ENCODE measurements around the gene SERTAD1.
A peak's percentile ranks its signal among the peaks of the same experiment; 100 is the strongest.
"Not testable (repeated sequence)": the region's sequence is repeated elsewhere in the genome, so short reads cannot be mapped to it uniquely, and the experiment has no call there.

The SERTAD1 gene

DNA sequence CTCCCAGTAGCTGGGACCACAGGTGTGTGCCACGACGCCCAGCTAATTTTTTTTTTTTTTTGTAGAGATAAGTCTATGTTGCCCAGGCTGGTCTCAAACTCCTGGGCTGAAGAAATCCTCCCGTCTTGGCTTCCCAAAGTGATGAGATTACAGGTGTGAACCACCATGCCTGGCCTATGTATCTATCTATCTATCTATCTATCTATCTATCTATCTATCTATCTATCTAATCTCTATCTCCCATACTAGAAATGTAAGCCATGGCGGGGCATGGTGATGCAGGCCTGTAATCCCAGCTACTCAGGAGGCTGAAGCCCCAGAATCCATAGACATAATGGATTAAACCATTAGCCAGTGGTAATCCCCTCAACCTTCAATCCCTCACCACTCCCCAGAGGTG, 24.9 kb upstream of the SERTAD1 start:
- no peak for DNase-seq (ENCODE audit: low read depth in 2 of 2)

DNA sequence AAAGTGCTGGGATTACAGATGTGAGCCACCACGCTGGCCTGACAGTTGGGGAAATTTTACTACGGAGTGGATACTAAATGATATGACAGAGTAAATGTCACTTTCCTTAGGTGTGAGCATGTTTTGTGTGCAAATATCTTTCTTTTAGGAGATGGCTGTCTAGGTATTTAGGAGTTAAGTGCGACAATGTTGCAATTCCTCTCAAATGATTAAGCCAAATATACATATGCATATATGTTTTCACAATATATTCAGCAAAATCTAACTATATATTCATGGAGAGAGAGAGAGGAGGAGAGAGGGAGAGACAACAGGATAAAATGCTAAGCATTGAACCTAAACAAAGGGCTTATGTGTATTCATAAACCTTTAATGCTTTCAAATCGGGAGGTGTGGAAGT, 23.7 kb upstream of the SERTAD1 start:
- DNase-seq (ENCODE audit: low read depth in 2 of 2): no peak

DNA sequence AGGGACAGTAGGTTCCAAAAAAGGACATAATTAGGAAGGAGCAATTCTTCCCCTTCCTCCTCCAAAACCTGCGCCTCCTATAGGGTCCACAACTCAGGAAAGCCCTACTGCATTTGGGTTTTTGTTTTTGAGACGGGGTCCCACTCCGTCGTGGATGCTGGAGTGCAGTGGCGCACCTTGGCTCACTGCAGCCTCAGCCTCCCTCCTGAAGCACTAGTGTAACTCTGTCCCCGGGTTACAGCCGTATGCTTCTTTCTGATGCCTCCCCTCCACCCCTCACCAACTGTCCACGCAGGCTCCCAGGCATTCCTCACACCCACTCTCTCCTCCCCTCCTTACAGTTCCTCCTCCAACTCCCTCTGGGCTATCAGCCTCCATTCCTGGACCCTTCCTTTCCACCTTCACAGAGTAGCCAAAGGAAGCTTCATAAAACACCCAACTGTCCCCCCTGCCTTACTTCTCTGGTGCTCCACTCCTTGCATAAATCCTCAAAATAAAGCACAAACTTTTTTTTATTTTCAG, 20.5 kb upstream of the SERTAD1 start:
- DNase-seq (ENCODE audit: low read depth in 2 of 2): no peak

DNA sequence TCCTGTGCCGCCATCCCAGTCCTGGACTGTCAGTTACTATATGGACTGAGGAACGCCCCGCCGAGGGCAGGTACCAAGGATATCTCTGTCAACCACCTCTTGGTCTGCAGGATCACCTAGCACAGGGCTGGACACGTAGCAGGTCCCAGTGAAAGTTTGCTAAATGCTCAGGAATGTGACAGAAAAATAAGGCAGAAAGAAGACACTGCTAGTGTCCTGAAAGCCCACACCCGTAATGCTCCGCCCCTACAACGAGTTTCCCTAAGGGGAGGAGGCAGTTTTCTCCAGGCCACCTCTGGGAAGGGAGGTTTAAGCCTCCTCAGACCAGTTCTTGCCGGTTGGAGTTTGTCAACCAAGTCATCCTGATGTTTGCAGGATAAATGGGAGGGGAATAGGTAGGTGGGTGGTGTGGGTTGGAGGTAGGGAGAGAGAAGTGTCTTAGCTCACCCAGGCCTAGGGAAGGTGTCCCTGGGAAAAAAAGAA, 20.0 kb upstream of the SERTAD1 start:
- DNase-seq (ENCODE audit: low read depth in 2 of 2): no peak

DNA sequence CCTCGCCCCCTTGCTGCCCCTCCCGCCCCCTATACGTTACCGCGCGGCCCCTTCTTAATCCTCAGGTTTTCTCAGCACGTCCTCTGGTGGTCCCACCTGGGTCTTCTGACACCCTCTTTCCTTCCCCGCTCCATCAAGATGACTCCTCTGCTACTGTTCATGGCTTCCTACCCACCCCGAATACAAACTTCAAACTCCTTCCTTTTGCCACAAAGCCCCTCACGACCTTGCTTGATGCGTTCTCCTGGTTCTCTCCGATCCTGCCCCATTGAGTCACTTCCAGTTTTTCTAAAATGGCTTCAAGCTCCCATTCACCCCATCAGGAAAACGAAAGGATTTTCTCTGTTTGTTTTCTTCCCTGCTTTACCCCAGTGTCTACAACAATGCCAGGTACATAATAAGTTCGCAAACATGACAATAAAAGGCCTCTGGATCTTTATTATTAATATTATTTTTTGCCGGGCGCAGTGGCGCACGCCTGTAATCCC, 19.1 kb upstream of the SERTAD1 start:
- no peak for DNase-seq (ENCODE audit: low read depth in 2 of 2)

DNA sequence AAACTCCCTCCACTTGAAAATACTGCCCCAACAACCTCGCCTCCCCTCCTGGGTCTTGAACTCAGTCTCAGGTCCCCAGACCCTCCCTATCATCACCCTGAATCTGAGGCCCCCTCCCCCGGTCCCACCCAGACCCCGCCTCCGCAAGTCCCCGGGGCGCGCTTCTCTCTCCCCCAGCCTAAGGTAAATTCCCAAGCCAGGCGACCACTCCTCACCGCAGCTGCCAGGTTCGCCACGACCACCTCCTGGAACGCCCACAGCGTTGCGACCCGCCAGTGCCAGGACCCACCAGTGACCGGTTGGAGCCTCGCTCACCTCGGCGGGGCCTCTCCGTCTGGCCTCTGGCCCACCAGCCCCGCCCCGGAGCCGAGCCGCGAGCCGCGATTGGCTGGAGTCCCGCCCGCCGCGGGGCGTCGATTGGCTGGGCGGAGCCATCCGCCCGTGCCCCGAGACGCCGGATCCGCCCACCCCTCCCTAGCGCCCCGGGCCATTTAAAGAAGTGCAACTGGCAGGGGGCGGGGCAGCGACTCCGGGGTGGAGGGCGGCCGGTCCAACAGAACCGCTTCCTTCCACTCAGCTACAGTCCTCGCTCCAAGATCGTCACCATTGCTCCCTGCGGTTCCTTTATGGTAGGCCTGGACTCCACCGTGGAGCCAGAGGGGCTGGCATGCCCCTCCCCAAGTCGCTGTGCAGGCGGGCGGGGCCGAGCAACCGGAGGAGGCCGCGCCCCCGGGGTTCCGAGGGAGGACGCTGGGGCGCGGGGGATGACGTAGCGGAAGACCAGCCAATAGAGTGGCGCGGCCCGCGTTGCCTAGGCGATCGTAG, 18.4 kb upstream of the SERTAD1 start, which contains the start of gene SERTAD3:
Gene SERTAD3 (minus strand): TSS at position 336 of the 825 bp plus-strand sequence. CDS start 2,255 bp downstream, outside the sequence.
- peak; percentile 90 to 91 for DNase-seq (ENCODE audit: low read depth in 2 of 2)

DNA sequence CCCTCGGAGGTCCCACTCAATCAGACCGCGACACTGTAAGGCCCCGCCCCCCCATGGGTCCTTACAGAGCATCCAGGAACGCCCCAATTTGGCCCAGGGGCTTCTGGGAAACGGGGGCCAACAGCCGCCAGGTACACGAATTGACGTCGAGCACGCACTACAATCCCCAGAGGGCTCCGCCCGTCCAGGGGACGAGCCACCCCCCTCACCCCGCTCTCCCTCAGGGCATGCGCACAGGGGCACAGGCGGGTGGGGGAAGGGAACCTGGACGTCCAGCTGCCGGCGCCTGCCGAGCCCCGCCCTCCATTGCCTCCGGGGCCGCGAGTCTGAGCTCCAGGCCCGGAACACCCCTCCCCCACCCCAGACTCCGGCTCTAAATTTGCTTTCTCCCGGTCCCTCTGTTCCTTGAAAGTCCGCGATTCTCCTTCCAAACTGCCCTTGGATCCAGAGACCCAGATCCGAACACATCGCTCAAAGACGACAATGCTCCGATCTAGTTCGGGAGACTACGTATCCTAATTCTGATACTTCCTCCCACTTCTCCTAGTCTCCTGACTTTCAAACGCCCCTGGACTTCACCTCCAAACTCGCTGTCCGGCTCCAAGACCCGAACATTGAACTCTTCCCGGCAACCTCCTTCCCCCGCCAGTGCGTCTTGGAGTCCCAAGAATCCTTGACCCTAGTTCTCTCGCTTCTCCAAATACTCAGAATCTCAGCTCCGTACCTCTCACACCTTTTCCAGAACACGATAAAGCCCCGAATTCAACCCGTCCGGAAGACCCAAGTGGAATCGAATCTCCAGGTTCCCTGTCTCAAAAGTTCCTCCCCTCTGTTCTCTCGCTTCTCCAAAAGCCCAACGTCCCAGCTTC, 17.6 kb upstream of the SERTAD1 start:
- DNase-seq (ENCODE audit: low read depth in 2 of 2): peak; percentile 100

DNA sequence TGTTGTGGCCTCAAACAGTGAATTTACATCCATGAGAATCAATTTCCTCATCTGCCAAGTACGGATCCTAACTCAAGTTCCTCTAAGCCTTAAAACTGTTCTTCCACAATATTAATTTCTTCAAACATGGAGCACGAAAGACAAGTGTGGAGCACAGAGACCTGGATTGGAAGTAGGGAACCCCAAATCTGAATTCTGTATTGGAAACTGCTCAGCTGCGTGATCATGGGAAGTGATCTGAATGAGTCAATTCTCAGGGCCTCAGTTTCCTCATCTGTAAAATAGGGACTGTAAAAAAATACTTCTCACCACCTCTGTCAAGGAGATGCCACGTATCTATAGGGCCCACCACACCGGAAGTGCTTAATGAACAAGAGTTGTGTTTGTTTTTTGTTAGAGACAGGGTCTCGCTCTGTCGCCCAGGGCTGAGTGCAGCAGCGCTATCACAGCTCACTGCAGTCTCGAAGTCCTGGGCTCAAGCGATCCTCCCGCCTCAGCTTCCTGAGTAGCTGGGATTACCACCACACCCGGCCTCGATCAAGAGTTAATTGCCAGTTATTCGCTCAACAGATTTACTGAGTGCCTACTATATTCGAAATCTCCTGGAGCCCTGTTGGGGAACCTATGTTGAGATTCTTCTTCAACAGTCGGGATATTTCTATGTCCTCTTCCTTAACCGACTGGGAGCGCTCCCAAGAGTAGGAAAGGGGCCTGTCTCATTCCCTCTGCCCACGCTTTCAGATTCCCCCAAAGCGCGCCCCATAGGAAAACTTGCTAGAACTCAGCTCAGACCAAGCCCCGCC, 16.7 kb upstream of the SERTAD1 start:
- DNase-seq (ENCODE audit: low read depth in 2 of 2): no peak

DNA sequence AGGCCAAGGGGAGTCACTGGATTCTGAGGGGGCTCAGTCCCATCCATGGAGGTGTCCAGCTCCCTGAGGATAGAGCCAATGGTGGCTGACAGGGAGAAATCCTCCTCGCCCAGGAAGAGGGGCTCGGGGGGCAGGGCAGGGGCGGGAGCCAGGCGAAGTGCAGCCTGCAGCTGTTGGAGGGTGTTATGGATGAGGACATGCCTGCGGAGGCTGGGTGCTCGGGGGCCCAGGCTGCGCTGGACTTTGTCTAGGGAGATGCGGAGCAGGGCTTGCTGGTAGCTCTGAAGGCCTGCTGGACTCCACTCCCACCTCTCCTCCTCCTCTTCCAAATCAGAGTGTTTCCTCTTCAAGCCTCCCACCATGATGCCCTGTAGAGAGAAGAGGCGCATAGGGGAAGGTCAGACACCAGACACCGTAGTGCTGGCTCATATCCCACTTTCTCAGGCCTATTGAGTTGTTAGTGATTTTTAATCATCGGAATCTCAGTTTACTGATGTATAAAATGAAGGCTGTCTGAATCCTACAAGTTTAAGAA, 16.0 kb upstream of the SERTAD1 start:
- no peak for DNase-seq (ENCODE audit: low read depth in 2 of 2)

DNA sequence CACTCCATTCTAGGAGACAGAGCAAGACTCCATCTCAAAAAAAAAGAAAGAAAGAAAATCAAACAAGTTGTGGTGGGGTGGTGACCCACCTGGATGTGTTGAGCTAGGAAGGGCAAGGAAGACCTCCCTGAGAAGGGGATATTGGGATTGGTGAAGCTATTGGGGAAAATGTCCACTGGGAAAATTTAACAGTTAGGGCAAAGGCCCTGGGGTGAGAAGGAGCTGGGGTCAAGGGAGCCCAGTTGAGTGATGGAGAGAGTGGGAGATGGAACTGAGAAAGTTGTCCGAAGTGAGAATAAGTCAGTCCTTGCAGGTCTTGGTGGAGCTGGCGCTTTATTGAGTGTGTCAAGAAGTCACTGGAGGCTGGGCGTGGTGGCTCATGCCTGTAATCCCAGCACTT, 12.5 kb upstream of the SERTAD1 start:
- DNase-seq (ENCODE audit: low read depth in 2 of 2): no peak

DNA sequence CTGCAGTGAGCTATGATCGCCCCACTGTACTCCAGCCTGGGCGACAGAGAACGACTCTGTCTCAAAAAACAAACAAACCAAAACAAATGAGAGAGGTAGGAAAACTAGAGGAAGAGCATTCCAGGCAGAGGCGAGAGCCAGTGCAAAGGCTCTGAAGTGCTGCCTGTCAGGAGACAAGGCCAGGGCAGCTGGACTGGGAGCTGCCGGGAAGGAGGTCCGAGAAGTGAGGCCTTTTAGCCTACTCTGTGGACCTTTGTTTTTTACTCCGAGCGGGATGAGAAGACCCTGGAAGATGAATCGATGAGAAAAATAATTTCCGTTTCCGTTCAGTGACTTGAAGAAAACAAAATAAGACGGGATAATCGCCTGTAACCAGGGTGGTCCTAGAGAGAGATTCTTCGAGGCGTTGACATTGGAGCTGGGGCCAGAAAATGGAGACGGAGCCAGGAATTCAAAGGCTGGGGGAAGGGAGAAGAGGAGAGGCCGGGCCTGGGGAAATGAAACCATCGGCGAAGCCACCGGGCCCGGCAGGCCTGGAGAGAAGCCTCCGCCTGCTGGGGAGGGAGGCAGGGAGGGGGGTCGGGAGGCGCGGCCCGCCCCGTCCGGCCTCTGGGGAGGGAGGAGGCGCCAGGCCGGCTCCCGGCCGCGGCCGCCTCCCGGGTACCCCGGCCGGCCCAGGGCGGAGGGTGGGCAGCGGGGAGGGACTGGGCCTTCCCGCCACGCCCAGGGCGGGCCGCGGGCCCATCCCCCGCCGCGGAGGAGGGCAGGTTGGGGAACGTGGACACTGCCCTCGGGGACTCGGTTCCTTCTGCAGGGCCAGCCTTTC, 7.8 kb upstream of the SERTAD1 start:
- DNase-seq (ENCODE audit: low read depth in 2 of 2): peak; percentile 82 to 83

DNA sequence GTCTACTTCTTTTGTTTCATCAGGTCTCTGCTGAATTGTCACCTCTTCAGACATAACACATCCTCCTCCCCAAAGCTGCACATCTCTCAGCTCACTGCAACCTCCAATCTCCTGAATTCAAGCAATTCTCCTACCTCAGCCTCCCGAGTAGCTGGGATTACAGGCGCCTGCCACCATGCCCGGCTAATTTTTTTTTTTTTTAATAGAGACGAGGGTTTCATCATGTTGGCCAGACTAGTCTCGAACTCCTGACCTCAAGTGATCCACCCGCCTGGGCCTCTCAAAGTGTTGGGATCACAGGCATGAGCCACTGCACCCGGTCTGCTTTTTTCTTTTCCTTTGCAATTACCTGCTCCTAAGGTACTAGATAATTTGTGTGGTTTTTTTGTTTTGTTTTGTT, 7.0 kb upstream of the SERTAD1 start:
- not testable (repeated sequence) for DNase-seq (ENCODE audit: low read depth in 2 of 2)

DNA sequence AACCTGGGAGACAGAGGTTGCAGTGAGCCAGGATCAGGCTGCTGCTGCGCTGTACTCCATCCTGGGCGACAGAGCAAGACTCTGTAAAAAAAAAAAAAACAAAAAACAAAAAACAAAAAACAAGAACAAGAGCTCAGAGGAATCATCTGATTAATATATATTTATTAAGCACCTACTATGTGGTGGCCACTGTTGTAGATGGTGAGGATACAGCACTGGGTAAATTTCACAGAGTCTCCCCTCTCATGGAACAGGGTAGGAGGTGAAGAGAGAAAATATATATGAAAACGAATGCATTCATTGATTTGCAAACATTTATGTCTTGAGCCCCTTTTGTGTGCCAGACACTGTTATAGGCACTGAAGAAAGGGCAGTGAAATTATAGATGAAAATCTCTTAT, 5.9 kb upstream of the SERTAD1 start:
- DNase-seq (ENCODE audit: low read depth in 2 of 2): no peak

DNA sequence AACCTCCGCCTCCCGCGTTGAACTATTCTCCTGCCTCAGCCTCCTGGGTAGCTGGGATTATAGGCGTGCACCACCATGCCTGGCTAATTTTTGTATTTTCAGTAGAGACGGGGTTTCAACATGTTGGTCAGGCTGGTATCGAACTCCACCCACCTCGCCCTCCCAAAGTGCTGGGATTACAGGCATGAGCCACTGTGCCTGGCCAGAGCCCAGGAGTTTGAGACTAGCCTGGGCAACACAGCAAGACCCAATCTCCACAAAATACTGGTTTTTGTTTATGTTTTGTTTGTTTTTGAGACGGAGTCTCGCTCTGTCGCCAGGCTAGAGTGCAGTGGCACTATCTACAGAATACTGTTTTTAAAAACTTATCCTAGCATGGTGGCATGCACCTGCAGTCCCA, 4.5 kb upstream of the SERTAD1 start:
- DNase-seq (ENCODE audit: low read depth in 2 of 2): not testable (repeated sequence)

DNA sequence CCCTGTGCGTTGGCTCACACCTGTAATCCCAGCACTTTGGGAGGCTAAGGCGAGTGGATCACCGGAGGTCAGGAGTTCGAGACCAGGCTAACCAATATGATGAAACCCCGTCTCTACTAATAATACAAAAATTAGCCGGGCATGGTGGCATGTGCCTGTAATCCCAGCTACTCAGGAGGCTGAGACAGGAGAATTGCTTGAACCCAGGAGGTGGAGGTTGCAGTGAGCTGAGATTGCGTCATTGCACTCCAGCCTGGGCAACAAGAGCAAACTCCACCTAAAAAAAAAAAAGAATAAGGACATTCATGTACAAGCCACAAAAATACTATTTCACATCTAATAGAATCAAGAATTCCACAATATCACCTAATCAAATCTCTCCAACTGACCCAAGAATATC, 2.4 kb upstream of the SERTAD1 start:
- not testable (repeated sequence) for DNase-seq (ENCODE audit: low read depth in 2 of 2)

DNA sequence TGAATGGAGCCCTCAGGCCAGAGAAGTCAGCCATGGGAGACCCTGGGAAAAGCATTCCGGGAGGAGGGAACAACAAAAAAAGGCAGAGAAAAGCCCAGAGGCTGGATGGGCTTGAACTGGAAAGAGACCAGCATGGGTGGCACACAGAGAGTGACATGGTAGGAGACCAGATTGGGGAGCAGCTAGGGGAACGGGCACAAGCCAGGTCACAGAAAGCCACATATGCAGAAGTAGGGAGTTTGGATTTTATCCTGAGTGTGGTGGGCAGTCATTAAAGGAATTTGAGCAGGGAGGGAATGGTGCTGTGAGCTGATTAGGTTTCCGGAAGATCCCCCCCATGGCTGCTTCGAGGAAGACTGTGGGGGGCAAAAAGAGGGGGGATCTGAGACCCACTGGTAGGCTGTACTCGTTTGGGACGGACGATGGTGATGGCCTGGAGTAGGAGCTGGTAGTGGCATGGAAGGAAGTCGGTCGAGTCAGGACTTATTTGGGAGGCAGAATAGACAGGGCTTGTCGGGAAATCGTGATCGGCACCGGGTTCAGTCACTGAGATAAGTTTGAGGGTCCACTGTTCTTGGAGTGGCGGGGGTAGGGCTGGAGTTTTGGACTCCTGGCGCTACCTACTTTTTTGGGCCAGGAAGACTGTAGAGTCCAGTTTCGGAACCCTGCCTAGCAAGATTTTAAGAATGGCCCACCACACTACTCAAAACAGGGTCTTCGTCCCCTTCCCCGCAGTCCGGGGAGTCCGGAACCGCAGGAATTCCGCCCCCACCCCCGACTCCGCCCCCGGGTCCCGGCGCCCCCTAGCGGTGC, 949 bp downstream of the SERTAD1 start:
- DNase-seq (ENCODE audit: low read depth in 2 of 2): no peak

DNA sequence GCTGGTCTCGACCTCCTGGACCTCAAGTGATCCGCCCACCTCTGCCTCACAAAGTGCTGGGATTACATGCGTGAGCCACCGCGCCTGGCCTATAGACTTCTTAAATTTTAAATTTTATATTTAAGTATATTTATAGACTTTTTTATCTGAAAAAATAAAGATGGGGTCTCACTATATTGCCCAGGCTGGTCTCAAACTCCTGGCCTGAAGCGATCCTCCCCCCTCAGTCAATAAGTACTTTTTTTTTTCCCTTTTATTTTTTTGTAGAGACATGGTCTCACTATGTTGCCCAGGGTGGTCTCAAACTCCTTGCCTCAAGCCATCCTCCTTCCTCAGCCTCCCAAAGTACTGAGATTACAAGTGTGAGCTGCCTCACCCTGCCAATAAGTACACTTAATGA, 1.9 kb downstream of the SERTAD1 start:
- DNase-seq (ENCODE audit: low read depth in 2 of 2): no peak

DNA sequence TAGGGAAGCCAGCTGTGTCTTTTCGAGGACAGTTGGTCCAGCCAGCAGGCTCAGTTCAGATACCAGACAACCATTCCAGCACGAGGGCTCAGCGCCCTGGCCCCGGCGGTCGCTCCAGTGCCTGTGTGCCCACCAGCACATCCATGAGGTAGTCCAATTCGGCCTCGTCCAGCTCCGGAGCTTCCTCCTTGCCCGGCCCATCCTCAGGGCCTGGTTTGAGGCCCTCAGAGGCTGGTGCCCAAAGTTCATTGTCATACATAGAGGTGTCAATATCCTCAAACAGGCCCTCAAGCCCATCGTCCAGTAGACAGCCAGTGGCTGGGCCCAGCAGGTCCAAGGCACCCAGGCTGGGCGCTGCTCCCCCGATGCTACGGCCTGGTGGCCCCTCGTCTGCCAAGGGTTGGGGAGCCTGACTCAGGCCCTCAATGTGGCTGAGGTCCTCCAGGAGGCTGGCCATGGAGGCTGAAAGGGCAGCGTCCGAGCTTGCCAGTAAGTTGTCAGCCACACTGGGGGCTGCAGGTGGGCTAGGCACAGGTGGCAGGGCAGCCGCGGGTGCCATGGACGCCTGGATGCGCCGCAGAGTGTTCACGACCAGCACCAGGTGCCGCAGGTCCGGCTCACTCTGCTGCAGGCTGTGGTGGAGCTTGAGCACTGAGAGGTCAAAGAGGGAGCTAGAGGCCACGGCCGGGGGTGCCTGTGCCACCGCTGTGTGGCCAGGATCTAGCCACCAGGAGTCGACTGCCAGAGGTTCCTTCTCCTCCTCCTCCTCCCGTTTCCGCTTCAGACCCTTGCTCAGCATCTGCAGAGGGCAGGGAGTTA, 2.8 kb downstream of the SERTAD1 start:
- DNase-seq (ENCODE audit: low read depth in 2 of 2): no peak

Measured in fibroblast of skin of left quadriceps (primary cell).